Measurements from ENCODE around the gene SND1.

The SND1 gene

GRCh38 chr7:127690337-127690736 is 38.3 kb downstream of the SND1 start:
- DNase-seq: no peak

- DNase-seq: no peak
Measured at GRCh38 chr7:127690806-127691205, 38.8 kb downstream of the SND1 start.

- DNase-seq: no peak
Measured at GRCh38 chr7:127692200-127692599, 40.2 kb downstream of the SND1 start.

DNA sequence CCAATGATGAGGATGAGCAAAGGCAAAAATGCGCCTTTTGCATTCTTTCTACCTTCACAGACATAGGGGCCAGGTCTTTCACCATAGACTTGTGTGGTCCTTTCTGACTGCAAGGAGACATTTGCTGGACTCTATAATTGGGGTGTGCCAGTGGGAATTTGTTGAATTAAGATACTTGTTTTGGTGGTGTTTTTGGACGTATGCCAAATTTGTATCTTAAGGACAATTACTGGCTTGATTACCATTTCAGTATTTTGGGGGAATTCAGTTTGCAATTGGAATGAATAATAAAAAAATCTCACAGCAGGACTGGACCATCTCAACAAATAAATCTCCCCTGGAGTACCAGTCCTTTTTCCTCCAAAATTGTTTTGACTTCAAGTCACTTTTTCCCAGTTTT is 47.9 kb downstream of the SND1 start:
- DNase-seq: no peak

GRCh38 chr7:127702052-127702652 is 50.2 kb downstream of the SND1 start:
- DNase-seq: no peak

DNA sequence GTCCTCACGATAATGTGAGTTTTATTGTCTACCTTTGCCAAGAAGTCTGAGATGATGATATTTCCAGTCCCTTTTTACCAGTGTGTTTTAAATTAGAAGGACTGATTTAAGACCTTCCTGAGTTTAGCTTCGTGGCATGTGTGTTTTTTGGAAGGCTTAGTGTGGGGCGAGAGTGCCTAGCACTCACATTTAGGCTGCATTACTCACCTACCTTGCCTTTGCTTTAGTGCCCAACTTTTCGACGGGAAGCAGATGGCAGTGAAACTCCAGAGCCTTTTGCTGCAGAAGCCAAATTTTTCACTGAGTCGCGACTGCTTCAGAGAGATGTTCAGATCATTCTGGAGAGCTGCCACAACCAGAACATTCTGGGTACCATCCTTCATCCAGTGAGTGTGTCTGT is 50.9 kb downstream of the SND1 start:
- no peak for DNase-seq

DNA sequence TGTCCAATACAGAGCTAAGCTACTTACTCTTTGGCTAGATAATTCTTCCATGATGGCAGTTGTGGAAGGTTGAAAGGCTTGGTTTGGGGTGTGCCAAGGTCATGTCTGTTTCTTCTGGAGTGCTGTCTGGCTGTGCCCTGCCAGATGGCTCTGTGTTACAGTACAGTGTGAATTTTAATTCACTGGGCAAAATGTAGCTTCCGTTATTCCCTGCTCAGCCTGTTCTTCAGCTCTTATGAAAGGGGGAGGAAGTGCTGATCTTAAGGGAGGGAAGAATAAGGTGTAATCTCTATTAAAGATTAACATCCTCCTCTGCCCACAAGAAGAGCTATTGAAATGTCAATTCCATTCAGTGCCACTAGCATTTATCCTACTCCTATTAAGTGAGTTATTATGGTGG is 52.2 kb downstream of the SND1 start:
- DNase-seq: no peak

GRCh38 chr7:127705461-127705959 is 53.5 kb downstream of the SND1 start:
- DNase-seq: no peak

- no peak for DNase-seq
Measured at GRCh38 chr7:127706766-127707165, 54.8 kb downstream of the SND1 start.

DNA sequence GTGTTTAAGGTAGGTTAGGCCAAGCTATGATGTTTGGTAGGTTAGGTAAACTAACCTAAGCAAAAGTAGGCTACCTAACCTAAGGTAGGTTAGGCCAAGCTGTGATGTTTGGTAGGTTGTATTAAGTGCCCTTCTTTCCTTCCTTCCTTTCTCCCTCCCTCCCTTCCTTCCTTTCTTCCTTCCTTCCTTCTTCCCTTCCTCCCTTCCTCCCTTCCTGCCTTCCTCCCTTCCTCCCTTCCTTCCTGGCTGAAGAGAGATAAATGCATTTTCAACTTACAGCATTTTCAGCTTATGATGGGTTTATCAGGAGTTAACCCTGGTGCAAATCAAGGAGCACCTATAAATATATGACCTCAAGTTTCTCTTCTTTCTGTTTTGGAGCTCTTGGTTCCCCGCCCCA is 56.2 kb downstream of the SND1 start:
- no peak for DNase-seq

DNA sequence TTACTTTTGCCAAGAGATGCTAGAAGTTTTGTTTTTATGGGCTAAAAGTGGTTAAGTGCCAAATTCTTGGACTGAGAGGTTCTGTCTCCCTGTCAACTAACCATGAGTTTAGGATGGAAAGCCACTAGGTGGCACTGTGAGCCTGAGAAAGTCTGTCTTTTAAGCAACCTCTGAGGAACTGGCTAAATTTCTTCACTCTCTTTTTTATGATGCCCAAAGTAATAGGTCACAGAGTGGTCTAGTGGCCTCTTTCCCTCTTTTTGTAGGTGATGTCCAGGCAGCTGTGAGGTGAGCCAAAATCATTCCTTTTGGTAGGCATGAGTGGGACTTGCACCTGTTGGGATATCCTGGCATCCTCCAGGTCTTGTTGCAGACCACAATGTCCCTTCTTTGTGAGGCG is 56.8 kb downstream of the SND1 start:
- DNase-seq: peak; percentile 80

DNA sequence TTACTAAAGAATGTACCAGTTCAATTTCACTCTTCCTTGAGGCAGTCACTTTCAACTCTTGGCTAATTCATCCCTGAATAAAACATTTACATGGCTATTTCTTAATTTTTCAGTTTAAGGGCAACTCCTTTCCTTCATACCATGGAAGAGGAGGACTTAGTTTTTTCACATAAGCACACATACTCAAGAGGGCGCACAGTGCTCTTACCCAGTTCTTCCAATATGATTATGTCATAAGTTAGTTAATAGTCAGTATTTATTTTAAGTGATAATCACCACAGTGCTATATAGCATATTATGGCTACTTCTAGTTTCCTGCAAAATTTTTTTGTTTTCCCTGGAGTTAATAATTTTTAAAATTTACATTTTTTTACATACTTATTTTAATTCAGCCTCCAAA is 58.6 kb downstream of the SND1 start:
- no peak for DNase-seq

GRCh38 chr7:127711872-127712271 is 59.9 kb downstream of the SND1 start:
- no peak for DNase-seq

GRCh38 chr7:127713006-127713405 is 61.0 kb downstream of the SND1 start:
- no peak for DNase-seq

DNA sequence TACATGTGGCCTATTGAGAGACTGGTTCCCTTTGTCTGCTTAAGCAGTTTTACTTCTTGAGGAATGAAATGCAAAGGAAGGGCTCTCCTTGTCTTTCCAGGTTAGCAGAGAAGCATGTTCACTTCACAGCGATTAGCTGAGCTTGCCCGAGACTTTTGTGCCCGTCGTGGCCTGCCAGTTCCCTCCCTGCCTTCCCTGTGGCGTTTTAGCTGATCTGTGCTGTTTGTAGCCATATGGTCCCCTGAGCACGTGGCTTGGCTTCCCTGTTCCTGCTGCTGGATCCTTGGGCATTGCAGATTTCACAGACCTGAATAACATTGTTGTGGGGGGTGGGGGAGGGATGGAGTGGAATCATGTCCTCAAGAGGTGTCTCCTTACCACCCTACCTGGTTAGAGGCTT is 61.8 kb downstream of the SND1 start:
- no peak for DNase-seq

DNA sequence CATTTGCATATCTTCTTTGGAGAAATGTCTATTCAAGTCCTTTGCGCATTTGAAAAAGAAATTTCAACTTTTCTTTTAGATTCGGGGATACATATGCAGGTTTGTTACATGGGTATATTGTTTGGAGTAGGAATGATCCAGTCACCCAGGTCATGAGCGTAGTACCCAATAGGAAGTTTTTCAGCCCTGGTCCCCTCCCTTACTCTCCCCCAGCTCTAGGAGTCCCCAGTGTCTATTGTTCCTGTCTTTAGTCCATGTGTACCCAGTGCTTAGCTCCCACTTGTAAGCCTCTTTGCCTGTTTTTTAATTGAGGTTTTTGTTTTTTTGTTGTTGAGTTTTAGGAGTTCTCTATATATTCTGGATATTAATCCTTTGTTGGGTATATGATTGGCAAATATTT is 63.3 kb downstream of the SND1 start:
- no peak for DNase-seq

DNA sequence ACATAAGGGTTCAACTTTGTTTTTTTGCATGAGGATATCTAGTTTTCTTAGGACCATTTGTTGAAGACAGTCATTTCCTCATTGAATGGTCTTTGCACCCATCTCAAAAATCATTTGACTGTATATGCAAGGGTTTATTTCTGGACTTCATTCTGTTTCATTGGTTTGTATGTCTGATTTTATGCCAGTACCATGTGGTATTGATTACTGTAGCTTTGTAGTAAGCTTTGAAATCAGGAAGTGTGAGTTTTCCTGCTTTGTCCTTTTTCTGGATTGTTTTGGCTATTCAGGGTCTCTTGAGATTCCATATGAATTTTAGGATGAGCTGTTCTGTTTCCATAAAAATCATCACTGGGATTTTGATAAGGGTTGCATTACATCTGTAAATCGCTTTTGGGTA is 63.9 kb downstream of the SND1 start:
- no peak for DNase-seq

DNA sequence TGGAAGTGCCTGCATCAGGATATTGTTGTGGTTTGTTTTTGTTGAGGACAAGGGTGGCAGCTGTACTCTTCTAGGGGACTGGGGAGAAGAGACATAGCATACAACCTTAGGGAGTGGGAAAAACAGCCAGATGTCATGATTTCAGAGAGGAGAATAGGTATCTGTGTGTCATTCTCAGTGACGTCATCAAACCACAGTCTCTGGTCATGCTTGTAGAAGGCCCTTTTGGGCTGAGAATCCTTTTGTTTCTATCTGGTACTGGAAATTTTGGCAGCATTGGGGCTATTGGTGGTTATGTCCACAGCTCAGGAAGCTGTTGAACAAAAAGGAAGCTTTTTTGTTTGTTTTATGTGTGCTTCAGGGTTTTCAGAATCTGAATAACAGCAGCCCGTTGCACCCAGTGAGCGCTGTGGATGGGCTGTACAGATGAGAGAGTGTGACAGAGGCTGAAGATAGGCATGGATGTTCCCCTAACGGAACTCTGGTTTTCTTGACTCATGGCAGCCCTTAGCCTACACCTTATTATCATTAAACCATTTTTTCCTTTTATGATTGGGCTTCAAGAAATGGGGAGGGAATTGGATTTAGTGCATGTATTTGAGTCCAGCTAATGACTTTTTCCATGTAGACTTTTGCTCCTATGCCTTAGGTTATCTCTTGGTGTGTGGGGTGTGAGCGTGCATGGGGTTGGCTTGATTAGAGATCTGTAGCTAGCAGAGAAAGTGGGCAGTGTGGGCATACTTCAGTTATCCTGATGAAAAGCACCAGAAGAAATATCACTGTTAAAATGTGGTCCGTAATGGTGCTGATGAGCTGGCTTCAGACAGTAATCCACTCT is 65.7 kb downstream of the SND1 start:
- DNase-seq: no peak

- DNase-seq: no peak
Measured at GRCh38 chr7:127718340-127718679, 66.3 kb downstream of the SND1 start.

DNA sequence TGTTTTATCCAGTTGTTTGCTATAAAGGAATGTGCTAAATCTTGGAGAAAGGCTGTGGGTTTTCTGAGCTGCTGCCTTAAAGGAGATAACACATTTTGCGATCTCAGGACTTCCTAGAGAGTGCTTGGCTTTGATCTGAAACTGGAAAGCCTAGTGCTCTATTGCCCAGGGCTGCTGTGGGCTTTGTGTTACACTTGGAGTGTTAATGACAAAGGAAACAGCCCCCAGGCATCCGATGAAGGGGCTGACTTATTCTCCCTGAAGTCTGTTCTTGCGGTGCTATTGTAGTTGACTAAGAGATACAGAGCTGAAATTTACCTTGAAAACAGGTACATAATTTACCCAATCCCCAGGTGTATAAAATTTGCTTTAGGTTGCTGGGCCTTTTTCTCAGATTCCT is 74.5 kb downstream of the SND1 start:
- DNase-seq: no peak

- no peak for DNase-seq
Measured at GRCh38 chr7:127730658-127731276, 78.8 kb downstream of the SND1 start.

DNA sequence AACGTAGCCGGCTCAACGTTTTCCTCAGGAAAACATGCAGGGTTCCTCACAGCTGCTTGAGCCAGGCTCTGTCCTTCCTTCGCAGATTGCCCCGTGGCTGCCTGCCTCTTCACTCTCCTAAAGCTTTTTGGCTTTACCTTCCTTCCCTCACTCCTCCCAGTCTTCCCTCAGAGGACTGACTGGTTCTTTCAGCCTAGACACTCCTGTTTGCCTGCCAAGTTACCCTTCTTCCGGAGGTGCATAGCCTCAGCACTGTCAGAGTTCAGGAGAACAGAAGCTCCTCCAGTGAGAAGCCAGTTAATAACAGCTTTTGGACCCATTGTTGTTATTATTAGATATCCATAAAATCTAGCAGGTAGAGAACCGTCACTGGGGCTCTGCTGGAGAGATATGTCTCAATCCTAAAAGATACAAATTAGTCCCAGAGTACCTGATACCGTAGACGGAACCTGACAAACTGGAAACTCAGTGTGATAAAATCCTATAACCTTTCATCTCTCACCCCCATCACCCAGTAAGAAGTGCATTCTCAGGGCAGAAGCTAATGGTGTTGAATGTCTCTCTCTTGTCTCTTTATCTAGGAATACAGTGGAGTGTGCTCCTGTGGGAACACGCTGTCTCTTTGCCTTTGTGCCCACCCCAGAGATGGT is 79.6 kb downstream of the SND1 start:
- no peak for DNase-seq

DNA sequence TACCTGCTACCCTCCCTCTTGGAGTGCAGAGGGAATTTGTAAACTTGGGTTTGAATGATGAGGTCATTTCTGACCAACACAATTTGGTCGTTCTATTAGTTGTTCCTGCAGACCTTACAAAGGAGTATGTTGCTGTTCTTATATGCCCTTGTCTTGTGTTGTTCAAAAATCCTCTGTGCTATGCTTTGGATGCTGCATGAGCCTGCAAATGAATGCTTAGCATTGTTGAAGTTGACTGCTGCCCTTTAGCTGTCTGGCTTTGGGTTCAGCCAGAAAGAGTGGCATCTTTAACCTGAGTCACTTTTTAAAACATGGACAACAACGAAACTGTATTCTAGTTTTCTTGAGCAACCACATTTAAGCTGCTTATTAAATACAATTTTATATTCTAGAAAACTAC is 80.3 kb downstream of the SND1 start:
- DNase-seq: no peak

- DNase-seq: no peak
Measured at GRCh38 chr7:127733986-127734385, 82.0 kb downstream of the SND1 start.

Data from stimulated activated CD8-positive, alpha-beta memory T cell treated with anti-CD3 and anti-CD28 coated beads, Interleukin-4, amount 100 ng/mL, for 48 hours (primary cell).